HG03469 (cell line): ENCODE measurements around the gene SQSTM1.

ENCODE experiments used
- ATAC-seq: cut with Tn5 transposase; IDR thresholded peaks from one replicate; pipeline ENCODE4 v1.9.1; 2021; ENCODE audit warnings: mild to moderate bottlenecking, moderate library complexity, moderate number of reproducible peaks; ENCODE audit not compliant: unreplicated experiment

The SQSTM1 gene

GRCh38 chr5:179887095-179887494 is 66.4 kb downstream of the SQSTM1 start:
- no peak for ATAC-seq
